ES-I3 (cell line): ENCODE data around the gene FYCO1.

Experiments used
- H3K36me3 ChIP-seq: 2 replicates; pipeline ENCODE4 v1.6.1; 2013; ENCODE audit warnings: mild to moderate bottlenecking, low read length, control low read depth, moderate library complexity; ENCODE audit not compliant: insufficient read depth
- H3K4me1 ChIP-seq: 2 replicates; pipeline ENCODE4 v1.6.1; 2013; ENCODE audit warnings: mild to moderate bottlenecking, control low read depth, low read length; ENCODE audit not compliant: insufficient read depth
- H3K9ac ChIP-seq: 2 replicates; pipeline ENCODE4 v1.6.1; 2013; ENCODE audit warnings: low read depth, mild to moderate bottlenecking, low read length, moderate library complexity
- H3K9me3 ChIP-seq: 2 replicates; pipeline ENCODE4 v1.6.1; 2013; ENCODE audit warnings: mild to moderate bottlenecking, low read length, moderate library complexity; ENCODE audit not compliant: control insufficient read depth, insufficient read depth

The FYCO1 gene

DNA sequence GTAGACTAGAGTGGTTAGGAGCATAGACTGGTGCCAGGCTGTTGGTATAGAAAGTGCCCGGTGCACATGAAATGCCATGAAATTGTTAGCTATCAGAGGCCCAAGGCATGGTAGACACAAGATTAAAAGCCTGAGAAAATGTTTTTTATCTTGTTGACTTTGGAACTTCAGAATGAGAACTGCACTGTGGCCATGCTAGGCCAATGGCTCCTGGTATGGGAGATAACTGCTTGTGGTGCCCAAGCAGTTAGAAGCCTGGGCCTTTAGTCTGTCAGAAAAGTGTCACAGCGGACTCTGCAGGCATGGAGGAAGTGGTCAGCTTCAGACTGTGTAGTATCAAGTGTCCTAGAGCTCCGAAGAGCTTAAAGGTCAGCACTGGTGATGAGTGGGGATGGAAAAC lies 11.9 kb downstream of the FYCO1 start:
- Histone ChIP-seq H3K4me1 (no peaks in the 10 kb centered on the region), H3K36me3 (peaks cover 14% of the 10 kb centered on the region), H3K9me3 (no peaks in the 10 kb centered on the region), H3K9ac (no peak overlapping the region)

DNA sequence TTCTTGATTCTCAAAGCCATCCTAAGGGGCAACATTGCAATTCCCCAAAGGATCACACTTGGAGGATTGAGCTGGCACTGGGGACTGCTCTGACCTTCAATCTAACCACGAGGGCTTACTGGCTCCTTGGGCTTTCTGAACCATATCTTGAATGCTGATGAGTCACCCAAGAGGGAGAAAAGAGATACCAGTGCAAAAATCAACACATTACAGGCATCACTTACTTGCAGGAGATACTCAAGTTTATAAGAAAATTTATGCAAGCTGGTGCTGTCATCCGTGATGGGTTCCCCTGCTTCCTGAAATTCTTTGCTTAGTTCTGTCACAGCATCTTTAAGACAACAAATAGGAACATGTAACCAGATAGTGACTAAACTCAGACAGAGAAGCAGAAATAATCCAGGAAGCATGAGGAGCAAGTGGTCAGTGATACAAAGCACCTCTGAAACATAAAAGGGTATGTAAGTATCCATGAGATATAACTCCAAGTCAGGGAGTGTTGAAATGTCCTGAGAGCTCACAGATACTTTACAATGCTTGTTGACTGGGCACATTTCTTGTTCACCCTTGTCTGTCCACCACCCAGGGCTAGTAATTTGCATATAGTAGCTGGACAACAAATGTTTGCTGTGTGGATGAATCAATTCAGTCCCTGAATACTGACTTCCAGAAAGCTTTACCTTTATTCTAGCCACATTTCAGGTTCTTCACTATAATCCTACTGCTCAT lies 14.1 kb downstream of the FYCO1 start:
- H3K9ac ChIP-seq: no peak overlapping the region
- H3K4me1 ChIP-seq: no peaks in the 10 kb centered on the region
- H3K36me3 ChIP-seq: peaks cover 16% of the 10 kb centered on the region
- no peaks in the 10 kb centered on the region for H3K9me3 ChIP-seq

DNA sequence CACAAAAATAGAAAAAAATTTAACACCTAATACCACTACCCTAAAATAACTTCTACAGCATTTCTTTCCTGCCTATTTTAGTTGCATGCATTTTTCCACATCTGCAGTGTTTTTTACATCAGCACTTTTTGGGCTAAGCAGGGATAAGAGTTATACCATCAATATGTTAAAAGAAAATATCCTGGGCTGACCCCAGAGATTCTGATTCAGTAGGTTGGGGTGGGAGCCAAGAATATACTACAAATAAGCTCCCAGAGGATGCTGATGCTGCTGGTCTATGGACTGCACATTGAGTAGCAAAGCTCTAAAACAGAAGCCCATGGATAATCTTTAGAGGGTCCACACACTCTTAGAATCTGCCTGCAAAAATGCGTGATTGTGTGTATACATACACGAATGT lies 14.8 kb downstream of the FYCO1 start:
- Histone ChIP-seq H3K9ac (no peak overlapping the region), H3K9me3 (no peaks in the 10 kb centered on the region), H3K4me1 (no peaks in the 10 kb centered on the region), H3K36me3 (peaks cover 16% of the 10 kb centered on the region)

DNA sequence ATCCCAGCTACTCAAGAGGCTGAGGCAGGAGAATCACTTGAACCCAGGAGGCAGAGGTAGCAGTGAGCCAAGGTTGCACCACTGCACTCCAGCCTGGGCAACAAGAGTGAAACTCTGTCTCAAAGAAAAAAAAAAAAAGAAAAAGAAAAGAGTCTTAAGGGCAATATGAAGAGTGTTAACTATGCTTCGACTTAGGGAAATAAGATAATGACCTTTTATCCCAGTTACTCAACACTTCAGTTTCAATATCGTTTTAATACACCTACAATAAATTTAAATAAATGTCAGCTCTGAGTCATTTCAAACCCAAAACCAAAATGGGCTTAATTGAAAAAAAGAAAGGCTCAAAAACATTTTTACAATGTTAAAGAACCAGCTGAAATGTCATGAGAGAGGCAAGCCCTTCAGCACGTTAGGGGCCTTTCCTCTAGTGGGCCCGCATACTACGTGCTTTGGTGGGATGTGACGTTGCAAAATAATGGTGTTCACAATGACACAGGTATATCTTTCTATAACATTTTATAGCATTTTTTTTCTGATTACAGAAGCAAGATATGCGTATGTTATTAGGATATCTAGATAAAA lies 15.3 kb downstream of the FYCO1 start:
- H3K4me1 ChIP-seq: no peaks in the 10 kb centered on the region
- H3K9ac ChIP-seq: no peak overlapping the region
- H3K9me3 ChIP-seq: no peaks in the 10 kb centered on the region
- H3K36me3 ChIP-seq: peaks cover 17% of the 10 kb centered on the region

DNA sequence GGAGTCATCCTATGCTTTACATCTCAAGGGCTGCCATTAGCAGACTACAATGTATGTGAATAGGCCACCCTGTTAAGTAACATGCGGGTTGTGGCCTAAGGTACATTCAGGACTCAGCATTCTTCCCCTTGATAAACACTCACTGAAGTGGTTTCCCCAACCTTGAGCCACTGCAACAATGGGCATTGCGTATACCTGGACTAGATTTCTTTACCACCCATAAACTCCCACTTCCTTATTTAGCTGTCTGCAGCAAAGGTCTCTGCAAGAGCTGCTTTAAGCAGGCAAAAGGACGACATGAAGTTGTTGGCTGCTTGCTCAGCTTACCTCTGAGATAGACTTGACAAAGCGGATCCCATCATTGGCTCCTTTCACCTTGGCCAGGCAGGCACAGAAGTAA lies 16.2 kb downstream of the FYCO1 start:
- H3K36me3 ChIP-seq: peaks cover 20% of the 10 kb centered on the region
- H3K9me3 ChIP-seq: no peaks in the 10 kb centered on the region
- H3K4me1 ChIP-seq: no peaks in the 10 kb centered on the region
- no peak overlapping the region for H3K9ac ChIP-seq

DNA sequence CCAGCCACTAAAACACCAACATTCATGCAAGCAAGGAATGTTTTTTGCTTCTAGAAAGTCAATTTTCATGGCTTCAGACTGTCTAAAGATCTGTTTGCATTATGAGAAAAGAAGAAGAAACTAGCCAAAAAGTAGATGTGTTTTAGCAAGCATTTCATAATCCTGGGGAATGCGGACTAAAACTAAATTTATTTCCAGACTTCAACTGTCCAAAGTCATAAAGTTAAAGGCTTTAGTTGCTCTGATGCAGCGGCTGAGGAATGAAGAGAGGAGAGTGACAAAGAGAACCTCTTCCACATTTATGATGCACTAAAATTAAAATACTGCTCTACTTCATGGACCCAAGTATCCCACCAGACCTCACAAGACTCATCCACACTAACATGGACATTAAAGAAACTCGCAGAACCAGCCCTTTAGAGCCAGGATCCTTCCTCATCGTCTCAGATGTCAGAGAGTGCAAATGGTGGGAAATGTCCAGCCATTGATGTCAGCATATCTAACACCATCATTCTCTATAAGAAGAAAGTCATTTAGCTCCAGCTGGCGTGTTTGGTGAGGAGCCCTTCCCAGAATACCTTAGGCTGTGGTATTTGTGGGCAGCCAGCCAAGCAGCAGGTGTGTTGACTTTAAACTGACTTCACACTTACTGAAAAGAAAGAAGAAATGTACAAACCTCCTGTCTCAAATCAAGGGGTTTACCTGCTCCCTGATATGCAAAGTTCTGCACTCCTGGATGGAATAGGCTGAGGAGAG lies 17.4 kb downstream of the FYCO1 start:
- no peak overlapping the region for H3K9ac ChIP-seq
- H3K36me3 ChIP-seq: peaks cover 18% of the 10 kb centered on the region
- H3K4me1 ChIP-seq: no peaks in the 10 kb centered on the region
- no peaks in the 10 kb centered on the region for H3K9me3 ChIP-seq

DNA sequence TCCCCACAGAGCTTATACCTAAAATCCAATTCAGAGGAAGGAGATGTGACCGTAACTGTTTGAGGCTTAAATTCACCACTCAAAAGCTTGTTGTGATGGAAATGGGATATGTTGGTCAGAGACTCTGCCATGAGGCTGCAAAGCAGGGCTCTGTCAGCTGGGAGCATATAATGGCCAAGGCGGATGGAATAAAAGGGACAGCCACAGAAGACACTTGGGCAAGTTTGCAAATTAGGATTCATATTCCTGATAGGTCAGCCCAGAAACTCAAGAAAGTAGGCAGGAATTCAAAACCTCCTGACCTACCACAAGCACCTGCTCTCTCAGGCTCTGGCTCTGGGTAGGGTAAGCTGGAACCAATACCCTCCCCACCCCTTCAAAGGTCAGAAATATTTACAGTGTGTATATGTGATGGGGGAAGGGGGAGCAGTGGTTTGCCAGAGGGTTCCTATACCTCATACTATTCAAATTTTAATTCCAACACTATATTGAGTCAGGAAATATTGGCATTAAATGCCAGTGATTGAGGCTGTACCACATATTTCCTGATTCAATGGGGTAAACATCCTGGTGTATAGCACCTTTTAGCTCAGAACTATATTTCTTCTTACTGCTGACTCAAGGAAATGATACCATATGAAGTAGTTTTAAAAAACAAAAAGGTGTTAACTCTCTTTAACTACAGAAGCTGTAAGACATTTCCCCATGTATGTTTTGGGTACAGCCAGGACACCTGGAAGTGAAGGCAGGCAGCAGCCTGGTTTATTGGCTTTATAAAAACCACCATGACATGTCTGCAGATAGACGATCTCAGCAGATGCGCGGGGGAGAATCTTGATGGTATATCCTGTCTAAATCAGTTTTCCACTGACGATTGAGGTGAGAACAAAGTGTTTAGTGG lies 19.2 kb downstream of the FYCO1 start:
- Histone ChIP-seq H3K9me3 (no peaks in the 10 kb centered on the region), H3K9ac (no peak overlapping the region), H3K4me1 (no peaks in the 10 kb centered on the region), H3K36me3 (peaks cover 16% of the 10 kb centered on the region)

DNA sequence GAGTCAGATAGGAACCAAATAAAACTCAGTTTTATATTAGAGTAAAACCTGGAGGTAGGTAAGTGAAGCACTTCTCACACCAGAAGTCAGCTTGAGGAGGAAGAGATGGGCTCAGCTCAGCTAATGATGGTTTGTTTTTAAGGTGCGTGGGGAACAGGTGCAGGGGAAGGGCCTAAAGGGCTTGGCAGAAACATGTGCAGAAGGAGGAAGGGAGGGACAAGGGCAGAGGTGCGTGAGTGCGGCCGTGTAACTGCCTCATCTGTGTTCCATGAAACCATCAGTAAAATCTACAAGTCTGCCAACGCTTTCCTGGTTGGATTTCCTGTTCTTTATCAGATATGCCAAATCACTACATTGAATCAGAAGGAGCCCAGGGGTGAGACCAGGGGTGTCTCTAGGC lies 19.9 kb downstream of the FYCO1 start:
- H3K9ac ChIP-seq: no peak overlapping the region
- H3K36me3 ChIP-seq: peaks cover 16% of the 10 kb centered on the region
- no peaks in the 10 kb centered on the region for H3K4me1 ChIP-seq
- no peaks in the 10 kb centered on the region for H3K9me3 ChIP-seq

DNA sequence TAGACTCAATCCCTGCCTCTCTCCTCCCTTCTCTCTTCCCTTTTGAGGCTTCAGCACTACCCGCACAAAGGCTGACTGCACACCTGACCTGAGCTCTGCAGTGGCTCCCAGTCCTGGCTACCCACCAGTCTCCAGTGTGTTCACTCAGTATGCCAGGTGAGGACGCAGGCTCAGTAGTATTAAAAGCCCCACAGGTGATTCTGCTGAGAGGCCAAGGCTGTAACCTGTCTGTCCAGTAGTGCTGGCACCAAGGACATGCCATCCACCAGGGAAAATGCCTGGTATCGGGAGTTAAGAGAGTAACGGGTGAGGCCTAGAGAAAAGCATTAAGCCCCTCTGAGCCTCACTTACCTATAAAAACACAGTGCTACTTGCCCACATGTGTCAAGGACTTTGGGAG lies 20.9 kb downstream of the FYCO1 start:
- Histone ChIP-seq H3K9me3 (no peaks in the 10 kb centered on the region), H3K36me3 (peaks cover 14% of the 10 kb centered on the region), H3K9ac (no peak overlapping the region), H3K4me1 (no peaks in the 10 kb centered on the region)

DNA sequence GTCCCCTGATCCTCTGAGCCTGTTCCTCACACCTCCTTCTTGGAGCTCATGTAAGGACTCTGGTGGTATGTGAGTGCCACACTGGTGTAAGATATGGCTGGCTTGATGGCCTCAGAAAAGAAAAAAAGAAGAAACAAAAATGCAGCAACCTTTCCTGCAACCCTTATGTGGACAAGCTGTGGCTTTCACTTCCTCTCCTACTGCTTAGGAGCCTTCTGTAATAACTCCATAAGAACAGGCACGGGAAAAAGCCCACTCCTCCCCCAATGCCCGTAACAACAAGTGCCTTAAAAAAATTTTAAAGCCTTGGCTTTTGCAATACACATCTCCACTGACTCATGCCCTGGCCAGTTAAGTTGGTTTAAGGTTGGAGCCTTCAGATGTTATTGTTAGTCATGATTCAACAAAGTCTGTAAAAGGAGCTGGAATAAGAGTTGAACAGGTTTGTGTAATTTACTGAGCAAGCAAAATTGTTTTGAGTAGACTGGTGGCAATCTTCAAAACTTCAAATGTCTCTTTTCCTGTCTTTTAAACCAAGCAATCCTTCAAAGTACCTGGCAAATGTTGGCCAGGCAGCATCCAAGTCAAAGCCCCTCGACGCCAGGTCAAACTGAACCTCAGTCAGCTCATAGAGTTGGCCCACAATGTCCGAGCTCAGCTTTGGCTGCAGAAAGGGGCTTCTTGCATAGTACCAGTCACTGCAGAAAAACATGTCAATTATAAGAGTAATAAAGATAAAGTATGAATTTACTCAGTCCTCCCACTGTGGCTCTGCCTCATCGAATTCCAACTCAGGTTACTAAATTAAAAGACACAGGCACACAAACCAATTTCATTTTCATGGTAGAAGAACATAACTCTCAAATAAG lies 22.9 kb downstream of the FYCO1 start:
- Histone ChIP-seq H3K9me3 (no peaks in the 10 kb centered on the region), H3K4me1 (peaks cover 7% of the 10 kb centered on the region; the same call in 1 of the 2 replicates), H3K36me3 (peaks cover 13% of the 10 kb centered on the region), H3K9ac (no peak overlapping the region)

DNA sequence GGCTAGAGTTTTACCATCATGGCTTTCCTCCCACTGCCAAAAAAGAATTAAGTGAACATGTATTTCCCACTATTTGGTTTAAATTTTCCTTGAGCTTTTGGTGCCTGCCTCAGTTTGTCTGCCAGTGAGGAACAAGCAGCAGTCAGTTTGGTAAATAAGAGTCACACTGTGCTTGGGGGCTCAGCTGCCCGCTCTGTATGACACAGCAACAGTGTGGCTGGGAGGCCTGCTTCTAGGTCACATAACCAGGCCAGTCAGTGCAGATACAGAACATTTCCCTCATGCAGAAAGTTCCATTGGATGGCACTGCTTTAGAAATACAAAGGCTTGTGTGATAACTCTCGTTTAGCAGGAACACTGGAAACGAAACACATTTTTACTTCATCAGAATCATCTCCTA lies 25.7 kb downstream of the FYCO1 start:
- Histone ChIP-seq H3K4me1 (peaks cover 7% of the 10 kb centered on the region; the same call in 1 of the 2 replicates), H3K9me3 (no peaks in the 10 kb centered on the region), H3K36me3 (peaks cover 23% of the 10 kb centered on the region), H3K9ac (no peak overlapping the region)

DNA sequence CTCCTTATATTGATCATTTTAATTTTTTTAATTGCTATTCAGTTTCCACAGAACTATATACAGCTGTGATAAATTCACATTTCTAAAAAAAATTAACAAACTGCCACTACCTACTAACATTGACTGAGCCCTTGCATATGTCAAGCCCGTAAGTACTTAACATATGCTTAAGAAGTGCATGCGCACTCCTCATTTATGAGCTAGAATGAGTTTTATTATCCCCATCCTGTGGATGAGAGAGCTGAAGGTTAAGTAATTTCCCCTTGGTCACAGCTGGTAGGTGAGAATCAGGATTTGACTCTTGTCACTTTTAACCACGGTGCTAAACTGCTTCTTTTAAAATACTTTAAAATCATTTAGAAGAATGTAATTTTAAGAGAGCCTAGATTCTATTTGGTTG lies 26.5 kb downstream of the FYCO1 start:
- peaks cover 23% of the 10 kb centered on the region for H3K36me3 ChIP-seq
- H3K9me3 ChIP-seq: no peaks in the 10 kb centered on the region
- peaks cover 7% of the 10 kb centered on the region; the same call in 1 of the 2 replicates for H3K4me1 ChIP-seq
- no peak overlapping the region for H3K9ac ChIP-seq

DNA sequence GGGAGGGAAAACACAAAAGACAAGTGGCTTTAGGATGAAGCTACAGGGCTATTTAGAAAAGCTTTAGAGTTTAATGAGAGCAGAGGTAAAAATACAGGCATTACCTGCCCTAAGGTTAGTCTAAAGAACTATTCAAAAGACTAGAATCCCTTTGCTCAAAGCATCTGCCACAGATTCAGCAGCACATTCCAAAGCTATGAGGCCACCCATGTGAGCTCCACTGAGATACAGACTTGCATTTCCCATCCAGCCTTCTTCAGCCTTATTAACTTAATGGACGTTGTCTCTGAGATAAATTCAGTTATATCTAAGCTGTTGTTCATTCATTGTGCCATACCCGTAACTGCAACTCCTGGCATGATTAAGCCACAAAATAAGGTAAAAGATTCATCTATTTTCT lies 26.9 kb downstream of the FYCO1 start:
- Histone ChIP-seq H3K36me3 (peaks cover 23% of the 10 kb centered on the region), H3K4me1 (peaks cover 7% of the 10 kb centered on the region; the same call in 1 of the 2 replicates), H3K9ac (no peak overlapping the region), H3K9me3 (no peaks in the 10 kb centered on the region)
